HG02852 (cell line): ENCODE results near the gene DNAH9.

Source experiments
- ATAC-seq: cut with Tn5 transposase; IDR thresholded peaks from one replicate; pipeline ENCODE4 v1.9.1; 2021; ENCODE audit warnings: mild to moderate bottlenecking, moderate library complexity; ENCODE audit not compliant: unreplicated experiment

The DNAH9 gene

GRCh38 chr17:11589716-11590115, 8.6 kb upstream of the DNAH9 start:
- no peak for ATAC-seq

DNA sequence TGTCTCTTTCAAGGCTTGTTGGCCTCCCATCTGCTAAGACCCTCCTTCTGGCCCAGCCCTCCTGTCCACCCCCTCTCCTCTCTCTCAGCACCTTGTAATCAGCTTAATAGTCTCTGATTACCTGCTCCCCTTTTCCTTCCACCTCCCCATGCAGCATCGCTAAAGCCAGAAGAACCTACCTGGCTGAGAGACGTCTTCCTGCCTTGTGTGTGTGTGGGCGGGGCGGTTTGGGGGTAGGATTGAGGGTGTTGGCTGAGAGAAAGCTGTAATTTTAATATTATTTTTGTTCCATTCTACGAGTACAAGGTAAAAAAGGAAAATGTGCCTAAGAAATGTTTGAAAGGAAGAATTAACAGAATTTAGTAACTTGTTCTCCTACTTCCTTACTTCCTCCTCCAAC, 3.4 kb downstream of the DNAH9 start:
- ATAC-seq: no peak

GRCh38 chr17:11608396-11608795, 10.1 kb downstream of the DNAH9 start:
- no peak for ATAC-seq

DNA sequence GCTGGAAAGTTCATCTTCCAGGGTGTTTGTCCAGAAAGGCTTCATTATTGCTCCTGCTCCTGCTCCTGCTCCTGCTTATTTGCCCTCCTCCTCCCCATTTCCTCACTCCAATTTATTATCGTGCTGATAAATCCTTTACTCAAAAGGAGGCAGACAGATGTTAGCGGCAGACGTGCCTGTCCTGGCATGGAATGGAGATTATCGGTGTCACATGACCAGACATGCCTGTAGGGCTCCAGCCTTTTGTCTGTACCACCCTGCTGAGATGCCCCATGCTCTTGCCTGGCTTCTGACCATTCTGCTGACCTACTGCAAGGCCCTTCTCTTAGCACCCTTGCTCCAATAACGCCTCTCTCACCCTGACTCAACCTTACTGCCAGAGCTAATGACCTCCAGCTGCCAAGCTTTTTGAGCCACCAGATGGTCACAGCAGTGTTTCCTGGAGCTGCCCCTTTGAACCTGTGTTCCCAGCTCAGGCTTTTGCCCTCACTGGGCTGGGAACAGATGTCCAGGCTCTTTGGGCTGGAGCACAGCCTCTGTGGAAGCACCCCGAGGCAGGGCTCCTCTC, 12.8 kb downstream of the DNAH9 start:
- no peak for ATAC-seq

DNA sequence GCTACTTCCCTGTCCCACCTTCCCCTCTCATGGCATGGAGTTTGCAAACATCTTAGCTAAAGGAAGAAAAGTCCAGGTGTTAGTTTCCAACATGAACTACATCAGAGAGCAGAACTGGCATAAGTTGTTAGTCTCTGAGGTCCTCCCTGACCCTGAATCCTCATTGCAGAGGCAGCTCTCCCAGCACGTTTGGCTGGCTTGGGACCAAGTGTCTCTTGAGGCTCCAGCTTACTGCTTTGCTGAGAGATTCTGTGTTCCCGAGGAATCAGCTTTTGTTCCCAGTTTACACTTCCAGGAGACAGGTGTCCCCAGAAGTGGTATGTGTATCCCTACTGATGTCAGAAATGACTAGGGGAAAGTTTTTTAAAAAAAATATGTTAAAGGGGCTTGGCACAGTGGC, 14.7 kb downstream of the DNAH9 start:
- ATAC-seq: no peak

DNA sequence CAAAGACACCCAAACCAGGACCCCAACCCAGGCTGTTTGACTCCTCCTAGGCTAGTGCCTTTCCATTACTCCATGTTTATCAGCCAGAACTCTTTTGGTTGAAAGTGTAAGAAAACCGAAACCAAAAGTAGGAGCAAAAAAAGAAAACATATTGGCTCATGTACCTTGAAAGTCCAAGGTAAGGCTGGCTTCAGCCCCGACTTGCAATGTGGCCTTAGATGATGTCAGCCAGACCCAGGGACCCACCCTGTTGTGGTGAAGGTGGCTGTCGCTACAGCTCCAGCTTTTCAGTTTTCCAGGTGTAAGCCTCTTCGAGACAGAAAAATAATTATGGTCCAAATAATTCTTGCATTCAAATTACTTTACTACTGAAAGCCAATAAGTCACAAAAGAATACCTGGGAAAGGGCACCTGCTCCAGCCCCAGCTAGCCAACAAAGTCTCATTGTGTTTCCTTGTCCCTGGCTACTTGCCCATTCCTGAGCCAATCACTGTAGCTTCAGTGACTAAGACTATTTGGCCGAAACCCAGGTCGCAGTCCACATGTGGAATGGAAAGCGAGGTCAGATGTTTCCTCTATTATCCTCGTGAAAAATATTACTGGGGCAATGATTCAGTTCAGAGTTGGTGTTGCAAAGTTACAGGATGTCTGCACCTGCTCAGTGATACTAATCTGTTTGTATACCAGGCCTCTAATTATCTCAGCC, 20.7 kb downstream of the DNAH9 start:
- ATAC-seq: no peak

DNA sequence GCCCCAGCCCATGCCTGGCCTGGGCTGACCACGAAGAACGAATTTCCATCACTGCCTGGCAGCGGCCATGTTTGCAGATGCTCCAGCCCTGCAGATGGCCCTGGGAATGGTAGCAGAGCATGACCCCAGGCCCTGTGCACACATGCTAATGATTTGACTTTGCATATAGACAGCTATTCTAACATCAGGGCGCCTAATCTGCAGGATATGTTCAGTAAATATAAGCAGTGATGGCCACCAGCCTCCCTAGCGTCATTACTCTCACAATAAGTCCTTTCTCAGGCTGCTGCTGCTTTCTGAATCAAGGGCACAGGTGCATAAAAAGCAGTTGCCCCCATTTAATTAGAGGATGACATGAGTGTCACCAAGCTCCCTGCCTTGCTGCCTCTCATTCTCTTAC, 24.2 kb downstream of the DNAH9 start:
- ATAC-seq: no peak

DNA sequence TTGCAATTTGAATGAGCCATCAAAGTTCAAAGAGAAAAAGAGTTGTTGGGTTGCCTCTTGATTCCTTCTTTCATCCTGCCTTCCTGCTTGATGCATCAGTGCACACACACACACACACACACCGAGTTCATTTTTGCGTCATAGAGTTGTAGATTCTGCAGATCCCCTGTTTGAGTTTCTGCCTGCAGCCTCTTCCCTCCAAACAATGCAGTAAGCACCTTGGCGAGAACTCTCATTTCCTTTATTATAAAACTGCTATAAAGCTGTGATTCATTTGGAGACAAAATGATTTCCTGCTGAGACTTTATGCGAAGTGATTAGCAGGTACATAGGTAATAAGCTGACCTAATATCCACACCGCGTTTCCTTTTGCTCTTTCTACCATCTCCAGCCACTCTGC, 26.7 kb downstream of the DNAH9 start:
- ATAC-seq: no peak

GRCh38 chr17:11625878-11626277, 27.6 kb downstream of the DNAH9 start:
- ATAC-seq: no peak

- no peak for ATAC-seq
Observed at GRCh38 chr17:11627301-11627940, 29.2 kb downstream of the DNAH9 start.

GRCh38 chr17:11628374-11628773, 30.1 kb downstream of the DNAH9 start:
- no peak for ATAC-seq

- no peak for ATAC-seq
Observed at GRCh38 chr17:11628831-11629230, 30.6 kb downstream of the DNAH9 start.

DNA sequence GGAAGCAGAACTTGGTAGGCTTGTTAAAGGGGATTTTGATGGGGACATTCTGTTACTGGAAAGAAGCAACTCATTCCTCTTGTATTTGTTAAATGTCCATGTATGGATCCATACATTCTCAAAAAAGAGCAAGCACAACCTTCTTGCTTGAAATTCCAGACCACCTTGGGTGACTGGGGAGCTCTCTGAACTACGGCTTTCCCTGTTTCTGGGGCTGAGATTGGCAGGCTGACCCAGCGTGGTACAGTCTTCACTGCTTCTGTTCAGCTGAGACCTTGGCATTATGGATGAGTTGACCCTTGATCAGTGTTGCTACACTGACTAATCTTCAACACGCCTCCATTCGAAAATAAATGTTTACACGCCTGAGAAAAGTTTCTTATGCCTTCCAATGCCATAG, 38.5 kb downstream of the DNAH9 start:
- ATAC-seq: no peak

GRCh38 chr17:11637796-11638195, 39.5 kb downstream of the DNAH9 start:
- ATAC-seq: no peak

GRCh38 chr17:11638700-11639265, 40.5 kb downstream of the DNAH9 start:
- no peak for ATAC-seq

DNA sequence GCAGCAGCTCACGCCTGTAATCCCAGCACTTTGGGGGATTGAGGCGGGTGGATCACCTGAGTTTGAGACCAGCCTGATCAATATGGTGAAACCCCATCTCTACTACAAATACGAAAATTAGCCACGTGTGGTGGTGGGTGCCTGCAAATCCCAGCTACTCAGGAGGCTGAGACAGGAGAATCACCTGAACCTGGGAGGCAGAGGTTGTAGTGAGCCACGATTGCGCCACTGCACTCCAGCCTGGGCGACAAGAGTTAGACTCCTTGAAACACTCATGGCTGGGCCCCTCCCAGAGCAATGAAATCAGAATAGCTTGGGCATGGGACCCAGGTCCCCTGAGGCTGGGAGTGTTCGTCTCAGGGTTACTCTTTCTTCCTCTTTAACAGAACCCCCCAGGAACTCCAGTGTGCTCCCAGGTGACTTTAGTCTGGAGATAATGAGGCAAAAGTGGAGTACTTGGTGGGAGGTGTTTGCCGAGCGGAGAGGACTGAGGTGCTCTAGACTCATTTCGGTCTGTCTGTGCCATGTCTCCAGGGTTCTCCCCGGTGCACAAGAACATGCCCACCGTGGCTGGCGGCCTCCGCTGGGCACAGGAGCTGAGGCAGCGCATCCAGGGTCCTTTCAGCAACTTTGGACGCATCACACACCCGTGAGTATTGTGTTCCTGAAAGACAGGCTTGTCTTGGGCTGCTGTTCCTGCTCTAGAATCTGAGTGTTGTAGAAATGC, 41.6 kb downstream of the DNAH9 start:
- no peak for ATAC-seq

DNA sequence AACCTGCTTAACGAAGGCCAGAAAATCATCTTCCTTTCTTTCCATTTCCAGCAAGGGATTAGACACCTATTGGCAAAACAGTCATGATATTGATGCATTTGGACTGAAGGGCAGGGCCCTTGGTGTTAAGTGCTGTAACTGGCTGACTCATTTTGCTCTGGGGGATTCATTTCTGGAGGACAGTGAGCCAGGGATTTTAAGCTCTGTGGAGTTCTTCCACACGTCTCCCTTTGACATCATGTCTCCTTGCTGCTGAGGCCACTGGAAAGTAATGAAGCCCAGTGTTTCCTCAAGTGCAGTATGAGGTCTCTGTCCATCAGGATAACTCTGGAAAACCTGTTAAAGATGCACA, 42.2 kb downstream of the DNAH9 start:
- ATAC-seq: no peak

- ATAC-seq: no peak
Observed at GRCh38 chr17:11641521-11642275, 43.4 kb downstream of the DNAH9 start.

DNA sequence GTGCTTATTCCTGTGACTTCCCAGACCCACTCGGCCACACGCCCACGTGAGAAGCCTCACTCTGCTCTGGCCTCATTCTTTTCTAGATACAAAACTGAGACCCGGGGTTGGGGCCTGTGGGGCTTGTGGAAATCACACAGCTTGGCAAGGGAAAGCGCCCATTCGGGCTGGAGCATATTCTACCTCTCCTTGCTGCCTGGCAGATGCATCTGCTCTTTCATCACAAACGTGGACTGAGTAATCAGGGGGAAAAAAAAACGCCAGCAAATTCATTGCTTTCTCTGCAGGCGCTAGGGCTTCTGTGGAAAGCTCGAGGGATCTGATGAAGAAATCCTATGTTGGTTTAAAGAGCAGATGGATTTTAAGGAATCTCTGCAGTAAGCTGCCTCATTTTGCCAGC, 44.4 kb downstream of the DNAH9 start:
- no peak for ATAC-seq

DNA sequence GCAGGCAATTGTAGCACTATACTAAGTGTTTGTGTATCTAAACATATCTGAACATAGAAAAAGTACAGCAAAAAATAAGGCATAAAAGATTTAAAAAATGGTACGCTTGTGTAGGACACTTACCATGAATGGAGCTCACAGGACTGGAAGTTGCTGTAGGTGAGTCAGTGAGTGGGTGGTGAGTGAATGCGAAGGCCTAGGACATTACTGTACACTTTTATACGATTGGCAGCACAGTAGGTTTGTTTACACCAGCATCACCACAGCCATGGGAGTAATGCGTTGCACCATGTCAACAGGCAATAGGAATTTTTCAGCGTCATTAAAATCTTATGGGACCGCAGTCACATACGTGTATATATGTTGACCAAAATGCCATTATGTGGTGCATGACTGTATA, 45.6 kb downstream of the DNAH9 start:
- no peak for ATAC-seq
